Measurements from ENCODE around the gene WDR70. TPM values are rescaled to one million over a fixed set of nuclear protein-coding genes. Genes with fewer than 3 reads are reported as not detected.

Gene WDR70
- total and polyA plus RNA-seq, 10 of the 15 experiments (the other 5 are each of a cell fraction or from before 2014, with no cell fraction given), result 10.9 to 33.6 (median 29.1) TPM

DNA sequence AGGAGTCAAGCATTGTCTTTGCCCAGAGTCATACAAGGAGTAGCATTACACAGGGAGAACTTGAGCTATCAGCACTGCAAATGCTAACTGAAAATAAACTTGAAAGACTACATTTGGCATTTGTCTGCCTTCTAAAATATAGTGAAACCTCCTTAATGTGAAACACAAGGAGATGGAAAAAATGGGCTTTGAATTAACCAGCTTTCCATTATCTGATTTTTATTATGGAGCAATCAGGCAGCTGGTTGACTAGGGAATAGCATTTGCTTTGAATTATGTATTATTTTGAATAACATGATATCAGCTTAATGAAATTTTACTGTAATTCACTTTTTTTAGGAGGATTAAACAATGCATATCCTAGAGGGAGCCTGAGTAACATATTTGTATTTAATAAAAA lies 329.9 kb downstream of the WDR70 start (continued):
- TF ChIP-seq, protein P1, sequence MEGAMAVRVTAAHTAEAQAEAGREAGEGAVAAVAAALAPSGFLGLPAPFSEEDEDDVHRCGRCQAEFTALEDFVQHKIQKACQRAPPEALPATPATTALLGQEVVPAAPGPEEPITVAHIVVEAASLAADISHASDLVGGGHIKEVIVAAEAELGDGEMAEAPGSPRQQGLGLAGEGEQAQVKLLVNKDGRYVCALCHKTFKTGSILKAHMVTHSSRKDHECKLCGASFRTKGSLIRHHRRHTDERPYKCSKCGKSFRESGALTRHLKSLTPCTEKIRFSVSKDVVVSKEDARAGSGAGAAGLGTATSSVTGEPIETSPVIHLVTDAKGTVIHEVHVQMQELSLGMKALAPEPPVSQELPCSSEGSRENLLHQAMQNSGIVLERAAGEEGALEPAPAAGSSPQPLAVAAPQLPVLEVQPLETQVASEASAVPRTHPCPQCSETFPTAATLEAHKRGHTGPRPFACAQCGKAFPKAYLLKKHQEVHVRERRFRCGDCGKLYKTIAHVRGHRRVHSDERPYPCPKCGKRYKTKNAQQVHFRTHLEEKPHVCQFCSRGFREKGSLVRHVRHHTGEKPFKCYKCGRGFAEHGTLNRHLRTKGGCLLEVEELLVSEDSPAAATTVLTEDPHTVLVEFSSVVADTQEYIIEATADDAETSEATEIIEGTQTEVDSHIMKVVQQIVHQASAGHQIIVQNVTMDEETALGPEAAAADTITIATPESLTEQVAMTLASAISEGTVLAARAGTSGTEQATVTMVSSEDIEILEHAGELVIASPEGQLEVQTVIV (IDR thresholded peaks at IDR 0.05; ENCODE audit: borderline replicate concordance, partially characterized antibody), result no peak
- no peak for TF ChIP-seq NR2C1 (IDR thresholded peaks at IDR 0.05)
- no peak for TF ChIP-seq FOXK2 (IDR thresholded peaks at IDR 0.05)
- TF ChIP-seq, protein P2, sequence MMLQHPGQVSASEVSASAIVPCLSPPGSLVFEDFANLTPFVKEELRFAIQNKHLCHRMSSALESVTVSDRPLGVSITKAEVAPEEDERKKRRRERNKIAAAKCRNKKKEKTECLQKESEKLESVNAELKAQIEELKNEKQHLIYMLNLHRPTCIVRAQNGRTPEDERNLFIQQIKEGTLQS (IDR thresholded peaks at IDR 0.05; ENCODE audit: borderline replicate concordance, extremely low read depth, low read depth, low read length), result no peak

DNA sequence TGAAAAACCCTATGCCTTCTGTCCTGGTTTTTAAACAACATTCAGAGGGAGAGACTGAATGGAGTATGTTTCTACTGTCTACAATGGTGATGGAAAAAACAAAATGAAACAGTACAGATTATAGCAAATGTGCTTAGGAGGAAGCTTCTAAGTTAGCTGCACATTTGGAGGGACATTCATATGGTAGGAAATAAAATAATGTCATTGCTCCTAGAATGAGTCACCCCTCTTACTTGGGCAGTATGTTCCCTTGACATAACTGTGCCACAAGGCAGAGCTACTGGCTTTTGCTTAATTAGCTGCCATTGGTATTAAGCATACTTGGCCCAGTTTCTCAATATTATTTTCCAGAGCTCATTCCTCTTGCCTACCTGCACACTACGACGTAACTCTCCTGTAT lies 331.8 kb downstream of the WDR70 start:
- BruUV-seq (replicated peaks), result no TSS peak
- Histone ChIP-seq H3K27me3 (replicated peaks in 1 of 2; ENCODE audit: control insufficient read depth in 2 of 2, insufficient read depth in 2 of 2, low read length in 1 of 2) (no peaks in the 10 kb centered on the region), H4K20me1 (ENCODE audit: control insufficient read depth, insufficient read depth) (no peaks in the 10 kb centered on the region), H3K4me1 (ENCODE audit: control insufficient read depth, insufficient read depth, low read length) (no peaks in the 10 kb centered on the region), H3K9ac (ENCODE audit: control insufficient read depth, insufficient read depth, low read length) (no peak overlapping the region), H3K4me3 (no peak overlapping the region), H3K36me3 (ENCODE audit: control insufficient read depth in 2 of 2, insufficient read depth in 2 of 2, low read length in 1 of 2) (no peaks in the 10 kb centered on the region), H2AFZ (ENCODE audit: control insufficient read depth, low read depth, low read length) (no peak overlapping the region), H3K79me2 (ENCODE audit: control insufficient read depth, insufficient read depth, low read length) (no peaks in the 10 kb centered on the region), H3K9me3 (replicated peaks; ENCODE audit: control insufficient read depth, insufficient read depth, low read length) (no peaks in the 10 kb centered on the region), H3K4me2 (ENCODE audit: control insufficient read depth, insufficient read depth) (no peak overlapping the region), H3K27ac (ENCODE audit: control insufficient read depth, insufficient read depth) (no peak overlapping the region)
- ChIA-PET CTCF (interaction anchor here (0.7 kb wide), 1 partner anchor 9 kb away, joined by 3 read pairs; no protein-coding TSS in a partner anchor), RAD21 (ENCODE audit: unreplicated experiment) (no interaction called here), SMC1A (ENCODE audit: uncharacterized antibody, unreplicated experiment) (interaction anchor here (0.5 kb wide), 1 partner anchor 471 kb away, joined by 3 read pairs; no protein-coding TSS in a partner anchor), POLR2A (interaction anchor here (0.6 kb wide), 1 partner anchor 340 kb away, joined by 3 read pairs; the partner anchor contains the start of gene NUP155)
- ATAC-seq (peak; percentile 62), FAIRE-seq (no peak), DNase-seq (ENCODE audit: low read depth, low spot score) (no peak)
- TF ChIP-seq ETV6 (conservative IDR thresholded peaks at IDR 0.05 in 1 of 2, IDR thresholded peaks at IDR 0.05 in 1 of 2; ENCODE audit: borderline replicate concordance in 1 of 2, low read depth in 1 of 2) (peak in 1 of 2 experiments; percentile 54; a peak in 1 of 4 replicates), JUNB (IDR thresholded peaks at IDR 0.05) (peak; percentile 44), JUND (IDR thresholded peaks at IDR 0.05; ENCODE audit: low read depth, low read length) (no peak), ASH2L (IDR thresholded peaks at IDR 0.05; ENCODE audit: borderline replicate concordance, low read depth) (no peak), MTA2 (IDR thresholded peaks at IDR 0.05; ENCODE audit: low read depth) (no peak)
- in situ Hi-C loops (cut with MboI) (no loop called here), intact Hi-C loops (cut with micrococcal nuclease; ENCODE audit: unreplicated experiment) (no loop called here)
- WGBS (ENCODE audit: insufficient coverage, insufficient replicate concordance, low lambda C conversion rate, missing lambda C conversion rate), result 96% methylated on average over 2 of the region's 2 CpGs

All from GM12878 (cell line).